Raji (cell line): ENCODE data around the gene ERN1.

ENCODE experiments used
- POLR2A ChIP-seq: IDR thresholded peaks from 2 replicates; pipeline ENCODE4 v1.6.1; 2011; ENCODE audit warnings: low read depth, low read length, control low read depth; ENCODE audit not compliant: insufficient read depth

ERN1 gene

DNA sequence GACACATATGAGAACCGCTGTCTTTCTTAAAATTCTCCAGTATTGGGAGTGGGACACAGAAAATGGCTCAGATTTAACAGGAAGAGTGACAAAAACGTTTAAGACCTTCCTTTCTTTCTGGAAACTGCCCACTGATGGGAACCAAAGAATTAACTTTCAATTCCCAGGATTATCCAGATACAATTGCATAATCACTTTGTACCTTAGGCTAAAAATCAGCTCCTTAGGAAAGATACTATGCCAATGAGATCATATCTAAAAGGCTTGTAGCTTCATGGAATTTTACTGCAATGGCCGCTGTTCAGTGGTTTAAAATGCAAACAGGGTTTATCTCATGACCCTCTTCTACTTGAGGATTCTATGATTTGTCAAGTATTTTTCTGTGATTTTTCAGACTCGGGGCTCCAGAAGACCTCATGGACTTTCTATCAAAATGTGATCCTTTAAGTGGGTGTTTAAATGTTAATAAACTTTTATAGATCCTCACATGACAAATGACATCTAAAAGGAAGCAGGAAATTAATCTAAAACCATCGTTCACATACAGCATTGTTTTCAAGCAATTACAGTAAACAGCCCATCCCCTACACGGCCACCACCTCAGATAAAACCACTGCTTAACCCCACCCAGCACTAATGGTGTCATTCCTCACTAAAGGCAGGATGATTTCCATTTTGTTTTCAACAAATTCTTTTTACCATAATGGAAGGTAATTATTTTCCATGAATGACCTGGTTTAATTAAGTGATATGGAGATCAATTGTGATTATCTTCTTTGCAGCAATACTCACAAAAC is 31.6 kb upstream of the ERN1 start:
- no peak for TF ChIP-seq POLR2A

DNA sequence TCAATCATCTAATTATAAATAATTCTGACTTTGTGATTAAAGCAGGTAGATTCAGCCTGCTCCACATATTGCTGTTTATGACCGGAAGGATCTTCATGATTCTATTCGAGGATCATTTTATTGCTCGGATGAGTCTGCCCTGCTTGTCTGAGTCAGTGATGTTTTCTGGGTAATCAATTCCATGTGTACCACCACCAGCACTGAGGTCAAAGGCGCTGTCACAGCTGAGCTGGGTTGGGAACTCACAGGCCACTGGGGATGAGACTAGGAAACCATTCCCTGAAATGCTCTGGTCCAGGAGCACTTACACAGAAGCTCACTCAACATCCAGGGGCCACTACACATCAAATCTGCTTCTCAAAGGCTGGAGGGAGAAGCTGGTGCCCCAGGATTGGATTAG is 30.4 kb upstream of the ERN1 start:
- TF ChIP-seq POLR2A, result no peak

DNA sequence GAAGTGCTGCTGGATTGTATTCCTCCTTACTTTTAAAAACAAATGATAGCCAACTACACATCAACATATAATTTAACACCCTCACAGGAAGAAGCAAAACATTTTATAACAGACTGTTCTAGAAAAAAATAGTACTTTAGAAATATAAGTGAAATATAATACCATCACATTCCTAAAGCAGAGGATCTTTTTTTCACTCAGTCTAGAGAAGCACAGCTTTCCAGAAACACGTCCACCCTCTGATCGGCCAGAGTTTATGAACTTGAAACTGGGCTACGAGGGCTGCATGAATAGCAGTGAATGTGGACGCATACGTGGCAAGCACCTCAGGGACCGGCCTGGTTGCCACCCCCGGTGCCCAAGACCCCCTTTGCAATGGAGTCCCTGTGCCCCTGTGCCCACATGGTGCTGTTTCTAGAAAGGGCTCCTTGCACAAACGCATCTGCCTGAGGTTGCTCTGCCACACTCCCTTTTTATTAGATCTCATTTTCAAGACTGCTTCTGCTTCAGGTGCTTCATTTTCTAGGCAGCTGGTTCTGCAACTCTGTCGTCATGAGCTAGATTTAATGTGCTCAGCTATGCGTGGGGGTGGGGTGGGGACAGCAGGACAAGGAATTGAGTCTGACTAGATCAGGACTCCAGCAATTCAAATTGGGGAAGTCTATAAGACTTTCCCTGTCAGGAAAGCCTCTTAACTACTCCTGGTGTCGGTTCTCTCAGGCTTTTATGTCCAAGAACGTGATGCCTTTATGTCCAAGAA is 29.1 kb upstream of the ERN1 start:
- no peak for TF ChIP-seq POLR2A

DNA sequence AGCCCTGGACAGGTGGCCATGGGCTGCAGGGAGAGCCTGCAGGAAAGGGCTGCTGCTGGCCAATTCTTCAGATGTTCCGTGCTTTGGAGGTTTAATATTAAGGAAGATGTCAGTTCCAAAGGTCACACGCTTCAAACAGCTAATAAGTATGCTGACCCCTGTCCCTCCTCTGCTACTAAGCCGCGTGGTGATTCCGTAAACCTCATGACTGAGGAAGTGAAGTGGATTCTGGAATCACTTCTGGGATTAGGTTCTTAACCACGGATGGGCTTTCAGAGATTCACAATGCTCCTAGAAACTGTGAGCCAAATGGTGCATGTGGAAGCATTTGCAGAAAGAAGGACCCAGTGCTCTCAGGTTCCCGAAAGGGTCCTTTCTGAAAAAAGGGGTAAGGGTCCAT is 28.5 kb upstream of the ERN1 start:
- TF ChIP-seq POLR2A, result no peak

DNA sequence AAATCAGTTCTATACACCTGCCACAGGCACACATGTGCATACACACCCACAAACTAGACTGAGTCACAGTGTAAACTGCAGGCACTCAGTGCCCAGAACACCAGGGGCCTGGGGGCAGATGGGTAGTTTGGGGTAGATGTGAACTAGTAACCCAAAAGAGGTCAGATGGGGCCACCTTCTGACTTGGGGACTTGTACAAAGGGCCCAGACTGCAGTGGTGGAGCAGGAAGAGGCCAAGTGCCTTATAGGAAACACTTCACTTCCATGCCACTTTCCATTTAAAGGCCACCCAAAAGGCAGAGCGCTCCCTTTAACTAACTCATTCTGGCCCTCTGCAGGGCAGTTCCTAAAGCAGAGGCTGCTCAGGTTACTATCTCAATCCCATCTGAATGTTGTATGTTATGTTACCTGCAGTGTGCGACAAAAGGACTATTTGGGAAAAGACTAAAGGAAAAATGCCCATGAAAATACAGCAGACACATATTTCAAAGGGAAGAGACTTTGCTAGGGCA is 27.8 kb upstream of the ERN1 start:
- no peak for TF ChIP-seq POLR2A

DNA sequence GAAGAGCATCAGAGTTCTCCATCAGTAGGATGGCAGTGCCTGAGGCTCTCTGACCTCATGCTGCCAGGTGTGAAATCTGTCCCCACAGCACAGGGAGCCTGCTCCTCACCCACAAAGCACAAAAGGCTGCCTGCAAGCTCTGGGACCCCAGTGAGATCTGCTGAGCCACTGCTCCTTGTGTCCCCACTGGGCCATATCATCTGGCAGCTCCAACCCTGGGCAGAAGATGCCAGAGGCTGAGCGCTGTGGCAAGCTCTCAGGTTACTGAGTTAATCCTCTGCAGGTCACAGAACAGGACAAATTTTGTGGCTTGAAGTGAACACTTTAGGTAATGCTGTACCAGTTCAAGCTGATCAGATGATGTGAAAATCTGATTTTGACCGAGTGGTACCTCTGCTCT is 26.7 kb upstream of the ERN1 start:
- no peak for TF ChIP-seq POLR2A

DNA sequence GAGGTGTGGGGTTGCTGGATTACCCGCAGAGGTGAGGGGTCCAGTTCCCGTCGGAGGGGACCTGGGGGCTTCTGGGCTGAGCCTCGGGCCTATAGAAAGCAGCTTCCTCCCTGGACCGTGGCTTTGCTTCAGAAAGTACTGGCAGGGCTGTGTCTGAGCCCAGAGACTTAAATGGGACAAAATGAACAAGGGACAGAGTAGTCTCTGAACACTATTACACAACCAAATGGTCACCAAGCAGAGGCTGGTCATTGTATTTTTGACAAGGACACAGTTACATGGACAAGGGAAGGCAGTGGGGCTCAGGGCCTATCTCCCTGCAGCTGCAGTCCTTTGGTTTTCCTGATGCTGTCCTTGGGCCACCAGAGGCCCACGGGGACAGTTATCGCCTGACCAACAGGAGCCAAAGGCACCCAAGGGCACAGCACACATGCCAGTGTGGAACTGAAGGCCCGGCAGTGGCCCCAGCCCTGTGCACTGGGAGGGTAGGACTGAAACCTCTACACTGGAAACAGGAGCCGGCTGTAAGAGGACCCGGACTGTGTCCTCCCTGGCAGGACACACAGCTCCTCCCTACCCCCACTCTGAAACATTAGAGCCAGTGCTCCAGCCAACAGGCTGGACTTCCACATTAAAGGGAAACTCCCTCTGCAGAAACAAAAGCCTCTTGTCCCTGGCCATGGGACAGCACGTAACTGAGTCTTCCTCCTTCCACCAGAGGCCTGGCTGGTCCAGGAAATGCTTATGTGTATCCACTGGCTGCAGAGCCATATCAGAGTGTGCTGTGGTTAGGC is 26.0 kb upstream of the ERN1 start:
- TF ChIP-seq POLR2A, result no peak

DNA sequence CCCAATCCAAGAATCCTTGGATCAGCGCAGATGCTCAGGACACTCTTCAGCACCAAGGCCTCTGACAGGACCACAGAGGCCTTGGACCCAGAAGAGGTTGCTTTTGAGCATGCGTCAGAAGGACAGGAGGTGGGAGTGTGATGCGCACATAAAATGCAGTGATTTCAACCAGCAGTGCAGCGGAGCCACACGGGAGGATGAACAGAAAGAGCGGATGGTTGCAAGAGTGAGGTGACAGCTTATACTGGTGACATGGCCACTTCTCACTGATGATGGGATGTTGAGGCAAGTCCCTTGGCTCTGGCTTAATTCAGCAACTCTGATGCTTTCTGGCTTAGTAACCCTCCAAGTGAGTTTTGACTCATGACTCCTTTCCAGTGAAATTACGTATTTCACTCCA is 25.2 kb upstream of the ERN1 start:
- no peak for TF ChIP-seq POLR2A

DNA sequence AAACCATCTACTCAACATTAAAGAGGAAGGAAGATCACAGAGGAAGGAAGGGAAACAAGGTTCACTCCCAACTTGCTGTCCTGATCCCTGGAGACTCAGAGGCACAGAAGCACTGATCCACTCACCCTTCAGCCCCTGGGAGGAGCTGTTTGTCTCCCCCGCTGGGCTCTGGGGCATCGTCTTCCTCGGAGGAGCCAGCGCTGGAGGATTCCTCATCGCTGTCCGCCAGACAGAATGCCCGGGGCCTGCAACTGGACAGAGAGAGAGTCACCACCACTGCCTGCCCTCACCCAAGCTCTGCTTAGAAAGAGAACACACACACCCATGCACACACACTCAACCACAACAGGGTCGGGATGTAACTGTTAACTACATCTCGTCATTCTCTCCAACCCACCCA is 24.8 kb upstream of the ERN1 start:
- no peak for TF ChIP-seq POLR2A

DNA sequence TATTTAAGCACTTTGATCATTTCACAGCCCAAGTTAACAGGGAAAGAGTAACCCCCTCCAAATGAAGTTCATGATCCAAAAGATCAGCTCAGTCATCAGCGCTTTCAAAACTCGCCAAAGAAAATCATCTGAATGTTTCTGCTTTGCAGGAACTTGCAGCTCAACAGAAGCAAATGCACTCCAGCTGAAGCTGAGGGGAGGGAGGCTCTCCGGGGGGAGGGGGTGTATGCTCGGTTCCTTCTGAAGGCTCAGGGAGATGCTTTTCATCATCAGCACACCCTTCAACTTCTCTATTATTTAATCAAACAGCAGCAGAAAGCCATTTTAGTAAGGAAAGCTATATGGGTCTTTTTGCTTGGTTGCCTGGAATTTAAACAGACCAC is 24.4 kb upstream of the ERN1 start:
- TF ChIP-seq POLR2A, result no peak

DNA sequence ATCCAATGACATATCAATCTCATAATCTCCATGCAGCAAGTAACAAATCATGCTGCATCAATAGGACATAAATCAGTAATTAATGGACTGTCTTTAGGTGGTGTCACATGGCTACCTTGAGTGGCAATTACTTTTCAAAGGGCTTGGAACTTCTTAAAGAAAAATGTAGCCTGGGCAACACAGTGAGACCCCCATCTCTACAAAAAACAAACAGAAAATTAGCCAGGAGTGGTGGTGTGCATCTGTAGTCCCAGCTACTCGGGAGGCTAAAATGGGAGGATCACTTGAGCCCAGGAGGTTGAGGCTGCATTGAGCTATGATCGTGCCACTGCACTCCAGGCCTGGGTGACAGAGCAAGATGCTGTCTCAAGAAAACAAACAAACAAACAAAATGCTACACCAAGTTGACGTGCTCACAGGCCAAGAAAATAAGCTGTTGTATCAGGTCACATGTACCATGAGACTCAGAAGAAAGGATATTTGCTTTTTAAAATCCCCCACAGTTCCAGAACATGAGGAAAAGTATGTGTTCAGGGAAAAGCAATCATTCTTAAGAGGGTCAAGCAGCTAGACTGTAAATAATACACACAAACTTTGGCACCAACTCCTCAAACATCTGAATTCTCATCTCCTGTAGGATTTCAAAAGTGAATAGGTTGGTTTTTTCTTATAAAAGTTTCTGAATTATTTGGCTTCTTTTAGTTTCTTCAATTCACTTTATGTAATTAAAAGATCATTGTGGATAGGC is 23.8 kb upstream of the ERN1 start:
- no peak for TF ChIP-seq POLR2A

DNA sequence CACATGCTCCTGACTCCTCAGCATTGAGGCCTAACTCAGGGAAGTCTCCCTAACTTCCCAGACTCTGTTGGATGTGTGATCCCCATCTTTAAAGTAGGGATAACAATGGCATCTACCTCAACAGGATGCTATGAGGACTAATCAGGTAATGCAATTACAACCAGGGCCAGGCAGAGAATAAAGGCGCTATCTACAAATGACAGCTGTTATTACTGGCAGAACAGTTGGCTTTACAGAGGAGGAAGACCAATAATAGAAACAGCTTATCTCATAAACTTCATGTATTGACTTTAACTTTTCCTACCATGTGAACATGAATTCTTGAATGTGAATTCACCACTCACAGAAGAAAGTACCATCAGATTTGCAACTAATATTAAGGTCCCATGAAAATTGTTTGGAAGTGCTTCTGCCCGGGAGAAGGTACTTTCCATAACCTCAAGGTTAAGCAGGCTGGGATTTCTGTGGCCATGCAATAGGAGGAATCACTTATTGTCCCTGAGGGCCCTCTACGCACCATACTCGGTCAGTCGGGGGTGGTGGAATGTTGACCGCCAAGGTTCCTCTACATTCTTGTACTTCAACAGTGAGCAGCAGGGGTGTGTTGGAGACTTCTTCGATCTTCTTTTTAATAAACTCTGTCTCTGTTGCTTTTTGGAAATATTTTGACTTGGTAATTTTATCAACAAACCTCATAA is 22.6 kb upstream of the ERN1 start:
- TF ChIP-seq POLR2A, result no peak

DNA sequence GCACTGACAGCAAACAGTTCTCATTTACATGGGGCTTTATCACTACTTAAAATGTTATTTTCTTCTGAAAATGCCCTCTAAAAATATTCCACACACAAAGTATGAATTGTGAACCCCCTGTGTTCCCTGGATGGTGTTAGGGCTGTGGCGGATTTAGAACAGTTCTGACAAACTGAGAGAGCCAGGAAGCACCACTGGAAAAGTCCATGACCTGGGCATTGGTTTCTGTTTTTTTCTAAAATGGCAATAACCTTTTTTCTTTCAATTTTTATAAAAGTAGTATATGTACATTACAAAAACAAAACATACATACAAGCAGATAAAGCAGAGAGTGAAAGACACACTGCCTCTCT is 21.0 kb upstream of the ERN1 start:
- TF ChIP-seq POLR2A, result no peak

DNA sequence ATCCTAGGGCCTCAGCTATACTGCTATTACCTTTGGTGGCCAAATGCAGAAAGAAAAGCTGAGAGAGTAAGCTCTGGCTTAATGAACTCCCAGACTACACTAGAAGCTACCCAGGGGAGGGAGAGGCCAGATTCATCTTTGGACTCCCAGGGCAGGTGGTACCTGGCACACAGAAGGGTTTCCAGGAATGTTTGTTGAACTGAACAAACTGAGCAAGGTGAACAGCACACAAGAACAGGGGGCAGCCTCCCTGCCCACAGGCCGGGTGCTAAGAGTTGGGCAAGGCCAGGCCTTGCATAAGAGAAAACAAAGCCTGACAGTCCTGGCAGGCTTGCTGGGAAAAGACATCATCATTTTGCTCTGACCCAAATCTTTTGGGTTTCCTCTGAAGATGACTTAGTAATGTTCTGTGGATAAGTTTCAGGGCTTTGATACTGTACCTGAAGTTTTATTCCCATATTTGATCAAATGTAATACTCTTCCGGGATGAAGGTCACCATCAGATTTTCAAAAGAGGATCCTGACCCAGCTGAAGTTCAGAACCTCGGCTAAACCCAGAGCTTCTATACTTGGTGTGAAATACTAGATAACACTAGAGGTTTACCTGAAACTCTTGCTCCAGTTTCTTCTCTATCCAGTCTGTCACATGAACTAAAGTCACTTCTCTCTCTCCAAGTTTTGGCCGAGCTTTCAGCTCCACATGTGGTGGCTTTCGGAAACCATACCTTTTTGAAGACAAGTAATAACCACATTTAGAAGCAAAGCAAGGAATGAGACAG is 20.5 kb upstream of the ERN1 start:
- TF ChIP-seq POLR2A, result no peak

DNA sequence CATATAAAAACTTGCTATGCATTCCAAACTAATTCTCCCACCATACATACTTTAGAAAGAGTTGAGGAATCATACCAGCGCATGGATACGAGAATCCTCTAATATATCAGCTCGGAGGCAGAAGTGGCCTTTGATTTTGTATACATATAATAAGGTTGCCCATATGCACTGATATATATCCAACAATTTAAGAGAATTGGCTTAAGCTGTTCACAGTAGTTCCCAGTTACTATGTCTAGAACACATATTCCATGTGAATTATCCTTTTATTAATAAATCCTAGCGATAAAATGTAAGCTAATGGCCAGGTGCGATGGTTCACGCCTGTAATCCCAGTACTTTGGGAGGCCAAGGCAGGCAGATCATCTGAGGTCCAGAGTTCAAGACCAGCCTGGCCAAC is 19.3 kb upstream of the ERN1 start:
- no peak for TF ChIP-seq POLR2A
